Endothelial cell of umbilical vein (primary cell): ENCODE results near the gene SMR3B. TPM values are rescaled to one million over a fixed set of nuclear protein-coding genes. Genes with fewer than 3 reads are reported as not detected.

Source experiments
- BruUV-seq: library from RNA; stranded (reverse); fragments of 400-500 nt; replicated peaks from 2 replicates; lab custom pipeline; 2021; lab: Mats Ljungman, UMichigan
- CTCF ChIA-PET: fragments of 300-600, 350-600 bp; sonication (Branson Sonifier 250); formaldehyde crosslinking; loops from one replicate; lab custom pipeline; 2021; ENCODE audit warnings: antibody characterized with exemption, inconsistent platforms; lab: Charles Lee
- POLR2A ChIA-PET: fragments of 300-600, 350-600 bp; sonication (Branson Sonifier 250); formaldehyde crosslinking; loops from one replicate; lab custom pipeline; 2021; ENCODE audit warnings: antibody characterized with exemption, inconsistent platforms; lab: Charles Lee
- DNase-seq: peaks from one replicate; pipeline ENCODE4 v3.0.0-alpha.2; 2011; ENCODE audit warnings: low read depth, low spot score
- FAIRE-seq: peaks from 2 replicates; lab custom pipeline; 2011; peaks lifted over from hg19 to GRCh38; lab: Jason Lieb, UNC
- H2AFZ ChIP-seq: 2 replicates; pipeline ENCODE4 v1.6.0; 2012; ENCODE audit warnings: low read depth, low read length, control low read depth, inconsistent platforms
- H3K27ac ChIP-seq: 2 replicates; pipeline ENCODE4 v1.5.1; 2011; ENCODE audit warnings: low read depth, mild to moderate bottlenecking, control low read depth, low read length, moderate library complexity; ENCODE audit not compliant: insufficient read depth
- H3K27me3 ChIP-seq, 2 experiments: 2 replicates each; pipeline versions ENCODE4 v1.6.0 to v1.6.1; 2011; ENCODE audit warnings: low read length in 2 of 2, mixed read lengths in 1 of 2; ENCODE audit not compliant: control insufficient read depth in 2 of 2, insufficient read depth in 2 of 2
- H3K36me3 ChIP-seq, 2 experiments: 2 replicates in 1 of 2; 3 replicates in 1 of 2; pipeline ENCODE4 v1.5.1; 2011; ENCODE audit warnings: low read length in 2 of 2, mild to moderate bottlenecking in 1 of 2, moderate library complexity in 1 of 2; ENCODE audit not compliant: control insufficient read depth in 2 of 2, insufficient read depth in 2 of 2; ENCODE audit errors: extremely low read depth in 1 of 2
- H3K4me1 ChIP-seq: 3 replicates; pipeline ENCODE4 v1.5.1; 2011; ENCODE audit warnings: mild to moderate bottlenecking, low read length; ENCODE audit not compliant: control insufficient read depth, insufficient read depth; ENCODE audit errors: extremely low read depth
- H3K4me2 ChIP-seq: 2 replicates; pipeline ENCODE4 v1.6.1; 2011; ENCODE audit warnings: low read length, control low read depth, mixed read lengths; ENCODE audit not compliant: insufficient read depth
- H3K4me3 ChIP-seq, 3 experiments: fragments of 200-600 bp in 1 of 3; sonication (generic), shearing (Covaris generic) in 1 of 3; replicated peaks in 1 of 3; 2 replicates each; pipeline ENCODE4 v1.5.1; 2011 to 2016; ENCODE audit warnings: control low read depth in 3 of 3, low read length in 3 of 3, mild to moderate bottlenecking in 2 of 3, inconsistent platforms in 1 of 3, low read depth in 1 of 3, moderate library complexity in 1 of 3; ENCODE audit not compliant: insufficient read depth in 1 of 3
- H3K79me2 ChIP-seq: 2 replicates; pipeline ENCODE4 v1.6.0; 2012; ENCODE audit warnings: low read length, inconsistent platforms; ENCODE audit not compliant: control insufficient read depth, insufficient read depth
- H3K9ac ChIP-seq: replicated peaks from 2 replicates; pipeline ENCODE3; 2011; ENCODE audit warnings: low read length, control low read depth; ENCODE audit not compliant: insufficient read depth; ENCODE audit errors: extremely low read depth
- H3K9me1 ChIP-seq: replicated peaks from 3 replicates; pipeline ENCODE4 v1.6.0; 2011; ENCODE audit warnings: mild to moderate bottlenecking, low read length; ENCODE audit not compliant: control insufficient read depth, insufficient read depth; ENCODE audit errors: extremely low read depth
- H3K9me3 ChIP-seq: replicated peaks from 2 replicates; pipeline ENCODE4 v1.5.1; 2012; ENCODE audit warnings: low read length, inconsistent platforms; ENCODE audit not compliant: control insufficient read depth, insufficient read depth
- H4K20me1 ChIP-seq: replicated peaks from 2 replicates; pipeline ENCODE3; 2011; ENCODE audit warnings: mild to moderate bottlenecking, low read length; ENCODE audit not compliant: control insufficient read depth, insufficient read depth; ENCODE audit errors: extremely low read depth
- CTCF ChIP-seq, 2 donors: IDR thresholded peaks; 1 replicate in 1 of 2; 2 replicates in 1 of 2; pipeline ENCODE4 v1.5.1; 2011; ENCODE audit warnings: low read length in 2 of 2, mild to moderate bottlenecking in 2 of 2, moderate library complexity in 2 of 2, control low read depth in 1 of 2, inconsistent platforms in 1 of 2, low read depth in 1 of 2; ENCODE audit not compliant: insufficient read depth in 1 of 2; ENCODE audit errors: extremely low read depth in 1 of 2
- EZH2 ChIP-seq: IDR thresholded peaks from 2 replicates; pipeline ENCODE4 v1.6.1; 2012; ENCODE audit warnings: borderline replicate concordance, low read depth, mild to moderate bottlenecking, moderate library complexity, low read length, inconsistent platforms; ENCODE audit not compliant: severe bottlenecking
- FOS ChIP-seq: IDR thresholded peaks from 2 replicates; pipeline ENCODE4 v1.6.1; 2011; ENCODE audit warnings: mild to moderate bottlenecking, low read length, moderate library complexity, borderline replicate concordance; ENCODE audit not compliant: insufficient read depth
- JUN ChIP-seq: IDR thresholded peaks from 2 replicates; pipeline ENCODE4 v1.6.1; 2011; ENCODE audit warnings: borderline replicate concordance, low read depth; ENCODE audit not compliant: insufficient read length, insufficient read depth
- MAX ChIP-seq: IDR thresholded peaks from 2 replicates; pipeline ENCODE4 v1.6.1; 2011; ENCODE audit not compliant: insufficient read depth, insufficient read length
- POLR2A ChIP-seq: IDR thresholded peaks from 2 replicates; pipeline ENCODE4 v1.6.1; 2012; ENCODE audit warnings: low read depth, mild to moderate bottlenecking, control low read depth, low read length
- POLR2AphosphoS5 ChIP-seq: IDR thresholded peaks from 2 replicates; pipeline ENCODE4 v1.6.1; 2012; ENCODE audit warnings: low read depth, mild to moderate bottlenecking, control low read depth, low read length, moderate library complexity; ENCODE audit not compliant: insufficient read depth
- dilution Hi-C: fragments of 300-500 bp; cut with MboI; formaldehyde crosslinking; loops from one replicate; pipeline ENCODE4 v1.15.0; 2019; ENCODE audit warnings: low sequenced_read_pairs; ENCODE audit not compliant: extremely low pct_ligation_motif_present
- intact Hi-C: fragments of 100-400 bp; cut with micrococcal nuclease; formaldehyde crosslinking; loops from one replicate; pipeline ENCODE4 v1.10.0; 2022
- polyA plus RNA-seq, 4 experiments: library from polyadenylated mRNA; depleted of rRNA in 3 of 4; stranded (reverse) in 3 of 4; unstranded in 1 of 4; fragments of >200 nt; gene quantifications; 2 replicates each; pipeline versions ENCODE4 v1.2.1 to v1.2.3, GENCODE V29; 2011 to 2012; ENCODE audit warnings: missing spikeins in 1 of 4
- total RNA-seq: library from RNA; stranded (reverse); gene quantifications from 2 replicates; pipeline ENCODE4 v1.2.3, GENCODE V29; 2021

SMR3B gene
- total and polyA plus RNA-seq, 2 donors (not counting 3 experiments of a cell fraction or from before 2014, with no cell fraction given): not detected

GRCh38 chr4:70397580-70397979 is 14.6 kb downstream of the SMR3B start, which contains the start of gene OPRPN:
OPRPN (plus strand) TSS chr4:70397940; CDS start chr4:70399286, 1,346 bp downstream.
- H3K36me3 ChIP-seq: no peaks in the 10 kb centered on the region
- no peaks in the 10 kb centered on the region for H3K27me3 ChIP-seq
- no peak within 1 kb of the TSS for H3K4me3 ChIP-seq
- no peaks in the 10 kb centered on the region for H3K79me2 ChIP-seq
- ChIA-PET POLR2A (no interaction called here), CTCF (no interaction called here)
- no peak within 1 kb of the TSS for H3K27ac ChIP-seq
- dilution Hi-C loops (no loop called here), intact Hi-C loops (no loop called here)
- H4K20me1 ChIP-seq: no peaks in the 10 kb centered on the region
- H3K9ac ChIP-seq: no peak within 1 kb of the TSS
- H2AFZ ChIP-seq: no peak within 1 kb of the TSS
- DNase-seq: no peak
- BruUV-seq: no TSS peak
- H3K4me2 ChIP-seq: no peak within 1 kb of the TSS
- no peaks in the 10 kb centered on the region for H3K9me3 ChIP-seq
- H3K9me1 ChIP-seq: no peaks in the 10 kb centered on the region
- no peak for FAIRE-seq
- TF ChIP-seq CTCF (IDR thresholded peaks at IDR 0.05; ENCODE audit: extremely low read depth in 1 of 2, insufficient read depth in 1 of 2, low read depth in 1 of 2, low read length in 2 of 2): no peak
- TF ChIP-seq EZH2: no peak
- no peak for TF ChIP-seq MAX
- TF ChIP-seq POLR2AphosphoS5: no peak
- no peaks in the 10 kb centered on the region for H3K4me1 ChIP-seq

DNA sequence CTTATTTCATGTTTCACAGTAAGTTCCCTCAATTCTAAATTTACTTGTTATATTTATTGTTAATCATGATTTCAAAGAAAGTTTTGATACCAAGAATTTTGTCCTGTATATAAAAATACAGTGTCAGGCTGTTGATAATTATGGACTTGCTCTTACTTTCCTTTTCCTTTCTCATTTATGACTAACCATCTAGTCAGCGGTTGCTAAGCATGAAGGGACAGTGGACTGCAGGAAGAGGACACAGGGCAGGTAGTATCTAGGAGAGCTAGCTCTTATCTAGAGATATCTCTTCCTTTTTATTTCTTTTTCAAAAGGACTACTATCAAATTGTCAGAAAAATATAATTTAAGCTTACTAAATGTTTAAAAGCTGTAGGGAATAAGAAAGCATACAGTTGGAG is 16.4 kb downstream of the SMR3B start:
- Histone ChIP-seq H3K4me3 (no peak overlapping the region), H3K4me2 (no peak overlapping the region), H3K4me1 (no peaks in the 10 kb centered on the region), H3K27me3 (no peaks in the 10 kb centered on the region), H3K9me1 (no peaks in the 10 kb centered on the region), H3K9me3 (no peaks in the 10 kb centered on the region), H3K79me2 (no peaks in the 10 kb centered on the region), H2AFZ (no peak overlapping the region), H3K36me3 (no peaks in the 10 kb centered on the region), H4K20me1 (no peaks in the 10 kb centered on the region), H3K9ac (no peak overlapping the region), H3K27ac (no peak overlapping the region)
- no peak for FAIRE-seq
- ChIA-PET POLR2A (no interaction called here), CTCF (no interaction called here)
- TF ChIP-seq MAX (no peak), POLR2AphosphoS5 (no peak), POLR2A (no peak), JUN (no peak), FOS (no peak)
- DNase-seq: no peak
- dilution Hi-C loops: no loop called here
- BruUV-seq: no TSS peak
- intact Hi-C loops: no loop called here
